T-cell (primary cell): ENCODE measurements around the gene CDC42SE2. TPM values are rescaled to one million over a fixed set of nuclear protein-coding genes. Genes with fewer than 3 reads are reported as not detected.
A peak's percentile ranks its signal among the peaks of the same experiment; 100 is the strongest.
"Not testable (repeated sequence)": the region's sequence is repeated elsewhere in the genome, so short reads cannot be mapped to it uniquely, and the experiment has no call there.

Experiments used
- ATAC-seq, 4 experiments: fragments of 200-7000 bp in 3 of 4; fragments of 150-1000 bp in 1 of 4; cut with Tn5 transposase; replicated peaks in 1 of 4; 1 replicate in 3 of 4; 2 replicates in 1 of 4; pipeline ENCODE4 v1.10.0; 2021; ENCODE audit warnings: moderate library complexity in 3 of 4, mild to moderate bottlenecking in 2 of 4, moderate number of reproducible peaks in 1 of 4
- CTCF ChIA-PET, 2 donors: fragments of 300-600 bp; sonication (Branson Sonifier 250); formaldehyde crosslinking; loops; one replicate each; lab custom pipeline; 2022; ENCODE audit warnings: antibody characterized with exemption in 2 of 2; lab: Charles Lee
- POLR2A ChIA-PET, 2 donors: fragments of 300-600 bp; sonication (Branson Sonifier 250); formaldehyde crosslinking; loops; one replicate each; lab custom pipeline; 2022; ENCODE audit warnings: antibody characterized with exemption in 2 of 2; lab: Charles Lee
- DNase-seq, 35 experiments: peaks; one replicate each; pipeline versions ENCODE4 v3.0.0 to v3.0.0-alpha.2; 2013 to 2023
- H3K27ac ChIP-seq: one replicate; pipeline ENCODE4 v1.5.1; 2013; ENCODE audit warnings: low read length
- H3K27me3 ChIP-seq, 2 experiments: replicated peaks in 1 of 2; 1 replicate in 1 of 2; 2 replicates in 1 of 2; pipeline versions ENCODE4 v1.6.1 to v1.7.0; 2013; ENCODE audit warnings: low read length in 1 of 2, mixed read lengths in 1 of 2; ENCODE audit not compliant: control insufficient read depth in 2 of 2, insufficient read depth in 2 of 2; ENCODE audit errors: extremely low read depth in 1 of 2
- H3K36me3 ChIP-seq, 2 donors: 1 replicate in 1 of 2; 2 replicates in 1 of 2; pipeline versions ENCODE4 v1.6.1 to v1.7.0; 2013; ENCODE audit warnings: low read length in 1 of 2; ENCODE audit not compliant: control insufficient read depth in 2 of 2, insufficient read depth in 1 of 2; ENCODE audit errors: extremely low read depth in 1 of 2
- H3K4me1 ChIP-seq, 2 experiments: 1 replicate in 1 of 2; 2 replicates in 1 of 2; pipeline versions ENCODE4 v1.6.1 to v1.7.0; 2013; ENCODE audit warnings: low read length in 2 of 2, mixed read lengths in 1 of 2; ENCODE audit not compliant: insufficient read depth in 2 of 2, control insufficient read depth in 1 of 2; ENCODE audit errors: extremely low read depth in 1 of 2
- H3K4me3 ChIP-seq, 2 donors: 1 replicate in 1 of 2; 2 replicates in 1 of 2; pipeline versions ENCODE4 v1.5.1 to v1.7.0; 2013; ENCODE audit warnings: mild to moderate bottlenecking in 2 of 2, low read length in 1 of 2, moderate library complexity in 1 of 2; ENCODE audit not compliant: control insufficient read depth in 1 of 2; ENCODE audit errors: extremely low read depth in 1 of 2
- H3K9me3 ChIP-seq: 2 replicates; pipeline ENCODE4 v1.7.0; 2013
- H3K27ac Mint-ChIP-seq, 2 donors: one replicate each; pipeline ENCODE4 v1.8.0; 2020 to 2021; ENCODE audit warnings: mild to moderate bottlenecking in 2 of 2, mixed read lengths in 2 of 2
- H3K27me3 Mint-ChIP-seq, 2 donors: one replicate each; pipeline ENCODE4 v1.8.0; 2021 to 2022; ENCODE audit warnings: mixed read lengths in 2 of 2
- H3K36me3 Mint-ChIP-seq: one replicate; pipeline ENCODE4 v1.8.0; 2021; ENCODE audit warnings: mixed read lengths
- H3K4me1 Mint-ChIP-seq, 3 donors: one replicate each; pipeline ENCODE4 v1.8.0; 2020 to 2022; ENCODE audit warnings: mixed read lengths in 3 of 3, mild to moderate bottlenecking in 1 of 3
- H3K4me3 Mint-ChIP-seq, 3 donors: one replicate each; pipeline ENCODE4 v1.8.0; 2020 to 2022; ENCODE audit warnings: mild to moderate bottlenecking in 3 of 3, mixed read lengths in 3 of 3, moderate library complexity in 3 of 3
- H3K9me3 Mint-ChIP-seq, 3 donors: one replicate each; pipeline ENCODE4 v1.8.0; 2020 to 2022; ENCODE audit warnings: mixed read lengths in 3 of 3
- WGBS: methylation state at CpG from one replicate; pipeline ENCODE4 v1.1.5; 2013; ENCODE audit warnings: missing lambda C conversion rate; ENCODE audit not compliant: insufficient coverage; 5-methylcytosine and 5-hydroxymethylcytosine counted together
- total RNA-seq, 35 experiments: library from RNA in 6 of 35; stranded (reverse) in 6 of 35; fragments of 120-200 nt in 1 of 35; gene quantifications; one replicate each; pipeline versions ENCODE4 v1.2.1 to v1.2.4 and lab custom pipeline; 2013 to 2026

CDC42SE2 gene
- total RNA-seq, 5 donors from 2014 or later (not counting 1 experiment from before 2014, with no cell fraction given) = 229 to 259 (median 238) TPM

- Mint-ChIP-seq H3K4me1 (peaks cover 86 to 95% (median 93%) of the 10 kb centered on the region in 3 donors), H3K27me3 (no peaks in the 10 kb centered on the region), H3K4me3 (peak overlapping the region; percentile 54 to 69 (median 62)), H3K27ac (peak overlapping the region; percentile 97 to 100), H3K36me3 (peaks cover 27% of the 10 kb centered on the region), H3K9me3 (no peaks in the 10 kb centered on the region)
- POLR2A ChIA-PET = interaction anchor here (0.5 to 2.5 kb wide), 19 partner anchors 13 to 1104 kb away, joined by 3 to 14 read pairs (median 5); partner anchors contain the start of gene HINT1 (in 1 of the 2)
- Histone ChIP-seq H3K9me3 (no peaks in the 10 kb centered on the region), H3K27me3 (no peaks in the 10 kb centered on the region), H3K36me3 (peaks cover 0 to 2% of the 10 kb centered on the region in 2 donors), H3K4me3 (no peak overlapping the region), H3K4me1 (peaks cover 62 to 68% of the 10 kb centered on the region in 2 experiments), H3K27ac (peak overlapping the region; percentile 99)
- CTCF ChIA-PET = interaction anchor here in 1 of 2 donors (0.5 to 1.9 kb wide), 8 partner anchors 14 to 170 kb away, joined by 3 to 6 read pairs (median 4); no protein-coding TSS in a partner anchor
- DNase-seq (peak in 14 of 35 experiments; percentile 17 to 74 (median 32)), ATAC-seq (peak in 2 of 4 experiments; percentile 6 to 36)
Observed at GRCh38 chr5:131378721-131379541, 115.1 kb downstream of the CDC42SE2 start.

GRCh38 chr5:131379723-131380122 is 115.9 kb downstream of the CDC42SE2 start:
- CTCF ChIA-PET = interaction anchor here (0.6 to 1.9 kb wide), 6 partner anchors 23 to 127 kb away, joined by 3 to 6 read pairs (median 4); no protein-coding TSS in a partner anchor
- Histone ChIP-seq H3K27me3 (no peaks in the 10 kb centered on the region), H3K4me1 (peaks cover 65 to 73% of the 10 kb centered on the region in 2 experiments), H3K36me3 (peaks cover 0 to 2% of the 10 kb centered on the region in 2 donors), H3K9me3 (no peaks in the 10 kb centered on the region), H3K4me3 (peak overlapping the region in 1 of 2 donors; percentile 16), H3K27ac (peak overlapping the region; percentile 99)
- peaks cover 87 to 95% (median 95%) of the 10 kb centered on the region in 3 donors for H3K4me1 Mint-ChIP-seq
- no peaks in the 10 kb centered on the region for H3K27me3 Mint-ChIP-seq
- H3K36me3 Mint-ChIP-seq = peaks cover 30% of the 10 kb centered on the region
- WGBS = 3% methylated on average over 5 of the region's 7 CpGs
- peak; percentile 62 to 77 (median 74) for ATAC-seq
- POLR2A ChIA-PET = interaction anchor here (0.5 to 2.5 kb wide), 19 partner anchors 13 to 1104 kb away, joined by 3 to 13 read pairs (median 4); partner anchors contain the start of gene HINT1 (in 1 of the 2)
- peak overlapping the region; percentile 44 to 69 (median 51) for H3K4me3 Mint-ChIP-seq
- H3K9me3 Mint-ChIP-seq = no peaks in the 10 kb centered on the region
- peak; percentile 38 to 92 (median 78) for DNase-seq
- peak overlapping the region; percentile 97 to 100 for H3K27ac Mint-ChIP-seq

- WGBS = no CpG with 5 or more reads among the region's 2 CpGs
- POLR2A ChIA-PET = interaction anchor here (0.6 to 1.2 kb wide), 10 partner anchors 17 to 1103 kb away, joined by 3 to 13 read pairs (median 4); no protein-coding TSS in a partner anchor
- ATAC-seq = not testable (repeated sequence)
Observed at GRCh38 chr5:131380238-131380637, 116.4 kb downstream of the CDC42SE2 start.

GRCh38 chr5:131381021-131381420 is 117.2 kb downstream of the CDC42SE2 start:
- peaks cover 32% of the 10 kb centered on the region for H3K36me3 Mint-ChIP-seq
- H3K4me3 ChIP-seq = peak overlapping the region in 1 of 2 donors; percentile 23

More at GRCh38 chr5:131380238-131380637, 116.4 kb downstream of the CDC42SE2 start:
- Mint-ChIP-seq H3K4me3 (peak overlapping the region; percentile 21 to 69 (median 43)), H3K36me3 (peaks cover 31% of the 10 kb centered on the region), H3K27ac (peak overlapping the region; percentile 97 to 100), H3K4me1 (peaks cover 85 to 95% (median 94%) of the 10 kb centered on the region in 3 donors)
- H3K27me3 Mint-ChIP-seq, H3K9me3 Mint-ChIP-seq, H3K9me3 ChIP-seq, DNase-seq, H3K27me3 ChIP-seq, H3K36me3 ChIP-seq: not testable (repeated sequence)
- Histone ChIP-seq H3K4me3 (peak overlapping the region in 1 of 2 donors; percentile 16), H3K4me1 (peaks cover 67 to 73% of the 10 kb centered on the region in 2 experiments), H3K27ac (peak overlapping the region; percentile 99)
- CTCF ChIA-PET = interaction anchor here (0.6 to 1.1 kb wide), 3 partner anchors 23 to 121 kb away, joined by 3 to 4 read pairs (median 3); no protein-coding TSS in a partner anchor

GRCh38 chr5:131381777-131382176 is 117.9 kb downstream of the CDC42SE2 start:
- ChIA-PET POLR2A (interaction anchor here (0.6 to 2.0 kb wide), 21 partner anchors 8 to 172 kb away, joined by 3 to 36 read pairs (median 5); partner anchors contain the start of gene CDC42SE2 (in 1 of the 2)), CTCF (interaction anchor here (0.5 to 2.9 kb wide), 50 partner anchors 9 to 510 kb away, joined by 3 to 31 read pairs (median 5); partner anchors contain the start of genes CDC42SE2 (in 1 of the 2) and HINT1 (in 1 of the 2))
- no peak overlapping the region for H3K4me3 ChIP-seq
- H3K4me1 ChIP-seq = peaks cover 62 to 69% of the 10 kb centered on the region in 2 experiments
- ATAC-seq = no peak
- no CpG with 5 or more reads among the region's 2 CpGs for WGBS
- H3K27ac Mint-ChIP-seq = peak overlapping the region; percentile 97 to 100
- H3K27me3 ChIP-seq = no peaks in the 10 kb centered on the region
- H3K27ac ChIP-seq = peak overlapping the region; percentile 99
- H3K36me3 ChIP-seq = peaks cover 0 to 17% of the 10 kb centered on the region in 2 donors
- H3K9me3 Mint-ChIP-seq = no peaks in the 10 kb centered on the region
- H3K27me3 Mint-ChIP-seq = no peaks in the 10 kb centered on the region
- H3K36me3 Mint-ChIP-seq = peaks cover 35% of the 10 kb centered on the region
- DNase-seq = peak in 1 of 35 experiments; percentile 48
- peaks cover 88 to 95% (median 94%) of the 10 kb centered on the region in 3 donors for H3K4me1 Mint-ChIP-seq
- no peaks in the 10 kb centered on the region for H3K9me3 ChIP-seq
- H3K4me3 Mint-ChIP-seq = peak overlapping the region; percentile 48 to 69 (median 55)

More at GRCh38 chr5:131381021-131381420, 117.2 kb downstream of the CDC42SE2 start:
- H3K9me3 Mint-ChIP-seq = no peaks in the 10 kb centered on the region
- H3K27ac ChIP-seq = peak overlapping the region; percentile 99
- H3K9me3 ChIP-seq = no peaks in the 10 kb centered on the region
- peaks cover 0 to 10% of the 10 kb centered on the region in 2 donors for H3K36me3 ChIP-seq
- ATAC-seq (no peak), DNase-seq (no peak)
- no peaks in the 10 kb centered on the region for H3K27me3 ChIP-seq
- H3K4me1 ChIP-seq = peaks cover 61 to 73% of the 10 kb centered on the region in 2 experiments
- peak overlapping the region; percentile 97 to 100 for H3K27ac Mint-ChIP-seq
- no CpG with 5 or more reads among the region's 4 CpGs for WGBS
- H3K27me3 Mint-ChIP-seq = no peaks in the 10 kb centered on the region
- ChIA-PET POLR2A (interaction anchor here (0.7 to 2.0 kb wide), 12 partner anchors 8 to 115 kb away, joined by 3 to 36 read pairs (median 6); partner anchors contain the start of gene CDC42SE2 (in 1 of the 2)), CTCF (interaction anchor here (1.0 to 2.9 kb wide), 11 partner anchors 8 to 123 kb away, joined by 3 to 31 read pairs (median 10); partner anchors contain the start of gene CDC42SE2 (in 1 of the 2))
- H3K4me1 Mint-ChIP-seq = peaks cover 85 to 95% (median 94%) of the 10 kb centered on the region in 3 donors
- H3K4me3 Mint-ChIP-seq = peak overlapping the region; percentile 34 to 69 (median 55)
